Adrenal gland (tissue), 19 donors: Measurements from ENCODE around the gene PANK2. TPM values are rescaled to one million over a fixed set of nuclear protein-coding genes. Genes with fewer than 3 reads are reported as not detected.
"Not testable (repeated sequence)": the region's sequence is repeated elsewhere in the genome, so short reads cannot be mapped to it uniquely, and the experiment has no call there.

Source experiments
- DNase-seq, 7 donors: peaks; one replicate each; pipeline ENCODE4 v3.0.0-alpha.2; 2019 to 2020
- H3K27ac ChIP-seq, 5 donors: fragments of 200-600 bp; sonication (generic) in 4 of 5; 1 replicate in 3 of 5; 2 replicates in 2 of 5; pipeline versions ENCODE4 v1.5.1 to v1.8.0; 2016 to 2020; ENCODE audit warnings: mild to moderate bottlenecking in 1 of 5
- H3K27me3 ChIP-seq: fragments of 200-600 bp; 2 replicates; pipeline ENCODE4 v1.8.0; 2021
- H3K36me3 ChIP-seq, 2 donors: fragments of 200-600 bp; replicated peaks in 1 of 2; 1 replicate in 1 of 2; 2 replicates in 1 of 2; pipeline versions ENCODE4 v1.5.1 to v1.8.0; 2018 to 2022
- H3K4me1 ChIP-seq, 2 donors: fragments of 200-600 bp; replicated peaks in 1 of 2; 1 replicate in 1 of 2; 2 replicates in 1 of 2; pipeline versions ENCODE4 v1.5.1 to v1.8.0; 2018 to 2021
- H3K4me3 ChIP-seq, 4 donors: fragments of 200-600 bp; sonication (generic) in 3 of 4; one replicate each; pipeline ENCODE4 v1.5.1; 2016 to 2018
- H3K9me3 ChIP-seq, 3 donors: fragments of 200-600 bp; sonication (generic) in 1 of 3; replicated peaks in 1 of 3; 1 replicate in 2 of 3; 2 replicates in 1 of 3; pipeline versions ENCODE4 v1.5.1 to v1.8.0; 2016 to 2021
- CTCF ChIP-seq, 6 experiments: fragments of 450-650 bp in 4 of 6; fragments of 200-600 bp in 2 of 6; sonication (generic) in 1 of 6; IDR thresholded peaks; 1 replicate in 5 of 6; 2 replicates in 1 of 6; pipeline versions ENCODE4 v1.5.1 to v1.8.0; 2016 to 2021; ENCODE audit warnings: antibody characterized with exemption in 6 of 6, mild to moderate bottlenecking in 2 of 6, moderate library complexity in 1 of 6
- POLR2A ChIP-seq, 2 donors: fragments of 450-650 bp; IDR thresholded peaks; one replicate each; pipeline ENCODE4 v1.6.1; 2017; ENCODE audit warnings: antibody characterized with exemption in 2 of 2, mild to moderate bottlenecking in 2 of 2, moderate library complexity in 1 of 2
- WGBS, 4 donors: extraction: QIAGEN DNeasy Blood & Tissue Kit in 2 of 4; methylation state at CpG; one replicate each; pipeline versions ENCODE4 v1.1.5 to v1.1.7; 2013 to 2017; 5-methylcytosine and 5-hydroxymethylcytosine counted together
- intact Hi-C, 2 donors: fragments of 100-400 bp; cut with DNase I; formaldehyde crosslinking; loops; one replicate each; pipeline versions ENCODE4 v1.14.1 to v1.15.0; 2022 to 2023
- long read RNA-seq, 10 donors: library from polyadenylated mRNA in 3 of 10; unstranded in 2 of 10; stranded (forward) in 1 of 10; transcript quantifications; one replicate each; pipeline ENCODE4 v2.0.0 and lab custom pipeline, GENCODE V29; 2021 to 2026
- polyA plus RNA-seq, 3 donors: library from polyadenylated mRNA; stranded (reverse); fragments of 200-250 nt in 2 of 3; fragments of 350-450 nt in 1 of 3; fragmentation: Illumina TruSeq in 1 of 3; extraction: RNeasy Lipid Tissue Mini Kit (QIAGEN cat#74804) in 1 of 3; gene quantifications; one replicate each; pipeline ENCODE4 v1.2.3, GENCODE V29; 2013 to 2014
- total RNA-seq, 9 donors: library from RNA; depleted of rRNA in 4 of 9; stranded (reverse); fragments of >200 nt in 4 of 9; fragments of 120-200 nt in 1 of 9; fragmentation: NEBNext Ultra II Directional in 1 of 9; extraction: Animal tissue kit (Norgen Biotek cat#: 25700) in 1 of 9; gene quantifications; one replicate each; pipeline versions ENCODE4 v1.1.0 to v1.2.4, GENCODE V29; 2013 to 2023
- donor health status: healthy with polysubstance abuse.
- donor health status: Bipolar disorder and iron deficiency.
- donor health status: DM: yes; HTN: yes; CAD: no.
- donor health status: DM: no; HTN: no; CAD: no.
- donor health status: DM: no; HTN: no; CAD: no.
- donor health status: DM: yes; HTN: yes; CAD: no.

Gene PANK2
- total RNA-seq (10 to 100 TPM; 32.5 to 70.1 (median 47.4) TPM), polyA plus RNA-seq (10 to 100 TPM; 34.3 to 58.0 (median 44.7) TPM)
- long read RNA-seq, donor 1, transcript PANK2-210 (1 exons, 661 nt) = major isoform, 6 of 14 reads
- long read RNA-seq, donor 1, partial matches to known transcripts = 0 of 14 reads
- long read RNA-seq, donor 1, other reads (novel, unspliced or antisense) = 0 of 14 reads
- long read RNA-seq, donor 2, partial matches to known transcripts = 0 of 8 reads
- long read RNA-seq, donor 2, other reads (novel, unspliced or antisense) = 0 of 8 reads
- long read RNA-seq, donor 3, partial matches to known transcripts = 0 of 6 reads
- long read RNA-seq, donor 3, other reads (novel, unspliced or antisense) = 0 of 6 reads
- long read RNA-seq, donor 4, partial matches to known transcripts = 0 of 14 reads
- long read RNA-seq, donor 4, other reads (novel, unspliced or antisense) = 14 of 14 reads
- long read RNA-seq, donor 5, transcript PANK2-201 (7 exons, 2,280 nt) = major isoform, 36 of 87 reads
- long read RNA-seq, donor 5, transcript PANK2-202 (7 exons, 1,843 nt) = minor isoform, 25 of 87 reads
- long read RNA-seq, donor 5, partial matches to known transcripts = 9 of 87 reads
- long read RNA-seq, donor 5, other reads (novel, unspliced or antisense) = 14 of 87 reads
- long read RNA-seq, donor 6, partial matches to known transcripts = 2 of 6 reads
- long read RNA-seq, donor 6, other reads (novel, unspliced or antisense) = 2 of 6 reads
- long read RNA-seq, donor 7, transcript PANK2-210 (1 exons, 661 nt) = major isoform, 5 of 10 reads
- long read RNA-seq, donor 7, partial matches to known transcripts = 0 of 10 reads
- long read RNA-seq, donor 7, other reads (novel, unspliced or antisense) = 0 of 10 reads
- long read RNA-seq, donor 8, transcript PANK2-201 (7 exons, 2,280 nt) = major isoform, 9 of 28 reads
- long read RNA-seq, donor 8, transcript PANK2-210 (1 exons, 661 nt) = minor isoform, 8 of 28 reads
- long read RNA-seq, donor 8, partial matches to known transcripts = 10 of 28 reads
- long read RNA-seq, donor 8, other reads (novel, unspliced or antisense) = 0 of 28 reads
- long read RNA-seq, donor 9, transcript PANK2-201 (7 exons, 2,280 nt) = minor isoform, 8 of 21 reads
- long read RNA-seq, donor 9, transcript PANK2-210 (1 exons, 661 nt) = major isoform, 9 of 21 reads
- long read RNA-seq, donor 9, partial matches to known transcripts = 0 of 21 reads
- long read RNA-seq, donor 9, other reads (novel, unspliced or antisense) = 0 of 21 reads
- long read RNA-seq, donor 10, transcript PANK2-210 (1 exons, 661 nt) = major isoform, 5 of 18 reads
- long read RNA-seq, donor 10, partial matches to known transcripts = 11 of 18 reads
- long read RNA-seq, donor 10, other reads (novel, unspliced or antisense) = 0 of 18 reads

- 0 to 2% (median 0%) methylated on average over 6 to 71 of the region's 72 CpGs for WGBS, 4 donors
- H3K4me3 ChIP-seq = peak within 1 kb of the TSS; percentile 69 to 100 (median 92)
- TF ChIP-seq POLR2A (IDR thresholded peaks at IDR 0.05) = peak; percentile 87 to 91
- TF ChIP-seq CTCF (IDR thresholded peaks at IDR 0.05) = peak in 5 of 6 experiments; percentile 46 to 74 (median 66)
- peak within 1 kb of the TSS; percentile 75 to 97 (median 90) for H3K27ac ChIP-seq
- intact Hi-C loops = loop anchor here (5.0 to 10.0 kb wide), 5 partner anchors 118 to 203 kb away; no protein-coding TSS in a partner anchor
- peak; percentile 99 to 100 (median 100) for DNase-seq
- peaks cover 27 to 46% of the 10 kb centered on the region in 2 donors for H3K4me1 ChIP-seq
- H3K9me3 ChIP-seq = no peaks in the 10 kb centered on the region
- H3K36me3 ChIP-seq = no peaks in the 10 kb centered on the region
- no peaks in the 10 kb centered on the region for H3K27me3 ChIP-seq
Observed at GRCh38 chr20:3888622-3889488, at the start of gene PANK2. Gene PANK2 (plus strand): TSS chr20:3889387.

DNA sequence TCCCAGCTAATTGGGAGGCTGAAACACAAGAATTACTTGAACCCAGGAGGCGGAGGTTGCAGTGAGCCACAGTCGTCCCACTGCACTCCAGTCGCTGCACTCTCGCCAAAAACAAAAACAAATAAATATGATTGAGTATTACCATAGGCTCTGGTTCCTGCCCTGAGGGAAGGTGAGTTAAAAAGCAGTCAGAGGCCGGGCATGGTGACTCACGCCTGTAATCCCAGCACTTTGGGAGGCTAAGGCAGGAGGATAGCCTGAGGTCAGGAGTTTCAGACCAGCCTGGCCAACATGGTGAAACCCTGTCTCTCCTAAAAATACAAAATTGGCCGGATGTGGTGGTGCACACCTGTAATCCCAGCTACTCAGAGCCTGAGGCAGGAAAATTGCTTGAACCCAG lies 49.0 kb upstream of the PANK2 start:
- 90 to 96% (median 94%) methylated on average over 7 of the region's 7 CpGs for WGBS, 4 donors

GRCh38 chr20:3842348-3842930 lies 46.7 kb upstream of the PANK2 start:
- DNase-seq = no peak
- no peak for TF ChIP-seq CTCF (IDR thresholded peaks at IDR 0.05)
- no peak for TF ChIP-seq POLR2A (IDR thresholded peaks at IDR 0.05)
- Histone ChIP-seq H3K4me3 (no peak overlapping the region), H3K4me1 (peaks cover 5 to 10% of the 10 kb centered on the region in 2 donors), H3K27me3 (no peaks in the 10 kb centered on the region), H3K9me3 (no peaks in the 10 kb centered on the region), H3K36me3 (no peaks in the 10 kb centered on the region), H3K27ac (no peak overlapping the region)
- 89 to 94% (median 90%) methylated on average over 7 of the region's 7 CpGs for WGBS, 4 donors
- intact Hi-C loops = no loop called here

More for the DNA sequence above, 49.0 kb upstream of the PANK2 start:
- intact Hi-C loops, DNase-seq, H3K36me3 ChIP-seq, H3K4me1 ChIP-seq, H3K4me3 ChIP-seq, H3K27ac ChIP-seq, H3K27me3 ChIP-seq, H3K9me3 ChIP-seq: not testable (repeated sequence)
